ENCODE results near the gene PRSS33. TPM values are rescaled to one million over a fixed set of nuclear protein-coding genes. Genes with fewer than 3 reads are reported as not detected.
A peak's percentile ranks its signal among the peaks of the same experiment; 100 is the strongest.

The PRSS33 gene
- total RNA-seq, 2 experiments from 2014 or later: not detected

GRCh38 chr16:2777231-2777902 is 10.0 kb downstream of the PRSS33 start, which contains the start of gene ELOB:
ELOB (minus strand) TSS chr16:2777280; CDS start chr16:2777239, 41 bp downstream.
- CTCF ChIA-PET: interaction anchor here (0.7 to 2.7 kb wide), 2 partner anchors 91 to 142 kb away, joined by 3 to 14 read pairs; no protein-coding TSS in a partner anchor
- Mint-ChIP-seq H3K27ac (peak within 1 kb of the TSS; percentile 98), H3K4me1 (ENCODE audit: low read depth) (peaks cover 31% of the 10 kb centered on the region), H3K27me3 (no peaks in the 10 kb centered on the region), H3K4me3 (peak within 1 kb of the TSS; percentile 96), H3K9me3 (no peaks in the 10 kb centered on the region), H3K36me3 (peaks cover 12% of the 10 kb centered on the region)
- intact Hi-C loops (cut with micrococcal nuclease): loop anchor here (1.0 to 5.0 kb wide), 3 partner anchors 25 to 95 kb away; partner anchors contain the start of genes KCTD5 and SRRM2
- POLR2A ChIA-PET: interaction anchor here (0.6 to 3.6 kb wide), 5 partner anchors 10 to 91 kb away, joined by 4 to 19 read pairs (median 5); partner anchors contain the start of genes PRSS33 and SRRM2
- DNase-seq: peak; percentile 93

GRCh38 chr16:2776500-2777139 is 10.7 kb downstream of the PRSS33 start:
- H3K27me3 Mint-ChIP-seq: no peaks in the 10 kb centered on the region
- H3K9me3 Mint-ChIP-seq: no peaks in the 10 kb centered on the region
- H3K4me3 Mint-ChIP-seq: peak overlapping the region; percentile 94
- ChIA-PET POLR2A (interaction anchor here (1.0 to 3.6 kb wide), 5 partner anchors 11 to 106 kb away, joined by 3 to 19 read pairs (median 3); partner anchors contain the start of genes FLYWCH2, PRSS33 and SRRM2), CTCF (interaction anchor here (1.7 to 2.7 kb wide), 2 partner anchors 92 kb away, joined by 9 to 14 read pairs; no protein-coding TSS in a partner anchor)
- H3K36me3 Mint-ChIP-seq: peaks cover 15% of the 10 kb centered on the region
- intact Hi-C loops (cut with micrococcal nuclease): loop anchor here (1.0 to 5.0 kb wide), 3 partner anchors 24 to 94 kb away; partner anchors contain the start of genes KCTD5 and SRRM2
- peak; percentile 63 for DNase-seq
- H3K4me1 Mint-ChIP-seq (ENCODE audit: low read depth): peaks cover 31% of the 10 kb centered on the region
- H3K27ac Mint-ChIP-seq: peak overlapping the region; percentile 89

GRCh38 chr16:2775765-2776499 is 11.4 kb downstream of the PRSS33 start:
- Mint-ChIP-seq H3K4me1 (ENCODE audit: low read depth) (peaks cover 31% of the 10 kb centered on the region), H3K27me3 (no peaks in the 10 kb centered on the region), H3K36me3 (peaks cover 20% of the 10 kb centered on the region), H3K9me3 (no peaks in the 10 kb centered on the region), H3K4me3 (peak overlapping the region; percentile 94), H3K27ac (peak overlapping the region; percentile 89)
- ChIA-PET CTCF (interaction anchor here (1.7 kb wide), 1 partner anchor 92 kb away, joined by 9 read pairs; no protein-coding TSS in a partner anchor), POLR2A (interaction anchor here (1.0 to 3.6 kb wide), 4 partner anchors 12 to 107 kb away, joined by 3 to 19 read pairs (median 3); partner anchors contain the start of genes FLYWCH2 and SRRM2)
- no peak for DNase-seq
- intact Hi-C loops (cut with micrococcal nuclease): loop anchor here (5.0 kb wide), 2 partner anchors 91 to 94 kb away; partner anchors contain the start of gene KCTD5

GRCh38 chr16:2775131-2775716 is 12.1 kb downstream of the PRSS33 start:
- intact Hi-C loops (cut with micrococcal nuclease): loop anchor here (5.0 kb wide), 2 partner anchors 92 to 93 kb away; partner anchors contain the start of gene KCTD5
- H3K4me1 Mint-ChIP-seq (ENCODE audit: low read depth): peaks cover 31% of the 10 kb centered on the region

GRCh38 chr16:2774161-2774891 is 13.0 kb downstream of the PRSS33 start:
- intact Hi-C loops (cut with micrococcal nuclease): no loop called here
- Mint-ChIP-seq H3K4me1 (ENCODE audit: low read depth) (peaks cover 31% of the 10 kb centered on the region), H3K9me3 (no peaks in the 10 kb centered on the region), H3K4me3 (no peak overlapping the region), H3K36me3 (peaks cover 30% of the 10 kb centered on the region), H3K27me3 (no peaks in the 10 kb centered on the region), H3K27ac (no peak overlapping the region)
- POLR2A ChIA-PET: no interaction called here
- CTCF ChIA-PET: interaction anchor here (1.0 to 1.2 kb wide), 2 partner anchors 10 to 152 kb away, joined by 4 read pairs; no protein-coding TSS in a partner anchor
- no peak for DNase-seq

More at GRCh38 chr16:2775131-2775716, 12.1 kb downstream of the PRSS33 start:
- Mint-ChIP-seq H3K36me3 (peaks cover 22% of the 10 kb centered on the region), H3K9me3 (no peaks in the 10 kb centered on the region), H3K27me3 (no peaks in the 10 kb centered on the region), H3K4me3 (peak overlapping the region; percentile 48), H3K27ac (no peak overlapping the region)
- ChIA-PET CTCF (interaction anchor here (1.7 kb wide), 1 partner anchor 93 kb away, joined by 9 read pairs; no protein-coding TSS in a partner anchor), POLR2A (interaction anchor here (1.2 to 3.6 kb wide), 2 partner anchors 12 to 22 kb away, joined by 3 to 19 read pairs; partner anchors contain the start of gene SRRM2)
- no peak for DNase-seq

- H3K4me1 Mint-ChIP-seq (ENCODE audit: low read depth): peaks cover 26% of the 10 kb centered on the region
- intact Hi-C loops (cut with micrococcal nuclease): no loop called here
These were observed 14.0 kb downstream of the PRSS33 start for GRCh38 chr16:2773188-2773968.

GRCh38 chr16:2771496-2772402 is 15.6 kb downstream of the PRSS33 start:
- intact Hi-C loops (cut with micrococcal nuclease): no loop called here
- Mint-ChIP-seq H3K9me3 (no peaks in the 10 kb centered on the region), H3K27ac (no peak overlapping the region), H3K27me3 (no peaks in the 10 kb centered on the region), H3K4me1 (ENCODE audit: low read depth) (peaks cover 21% of the 10 kb centered on the region), H3K4me3 (no peak overlapping the region), H3K36me3 (peaks cover 46% of the 10 kb centered on the region)
- POLR2A ChIA-PET: interaction anchor here (0.9 kb wide), 1 partner anchor 18 kb away, joined by 3 read pairs; no protein-coding TSS in a partner anchor
- DNase-seq: no peak
- CTCF ChIA-PET: interaction anchor here (1.3 kb wide), 1 partner anchor 15 kb away, joined by 4 read pairs; no protein-coding TSS in a partner anchor

More at GRCh38 chr16:2773188-2773968, 14.0 kb downstream of the PRSS33 start:
- DNase-seq: no peak
- Mint-ChIP-seq H3K27me3 (no peaks in the 10 kb centered on the region), H3K4me3 (no peak overlapping the region), H3K36me3 (peaks cover 37% of the 10 kb centered on the region), H3K27ac (peak overlapping the region; percentile 56), H3K9me3 (no peaks in the 10 kb centered on the region)
- ChIA-PET CTCF (interaction anchor here (1.0 to 1.2 kb wide), 3 partner anchors 11 to 153 kb away, joined by 3 to 4 read pairs (median 4); no protein-coding TSS in a partner anchor), POLR2A (no interaction called here)

GRCh38 chr16:2770057-2770951 is 17.1 kb downstream of the PRSS33 start:
- no peak overlapping the region for H3K4me3 Mint-ChIP-seq
- CTCF ChIA-PET: no interaction called here

GRCh38 chr16:2769675-2770056 is 17.7 kb downstream of the PRSS33 start:
- ChIA-PET CTCF (no interaction called here), POLR2A (no interaction called here)
- peaks cover 7% of the 10 kb centered on the region for H3K4me1 Mint-ChIP-seq (ENCODE audit: low read depth)
- H3K4me3 Mint-ChIP-seq: no peak overlapping the region
- no peaks in the 10 kb centered on the region for H3K27me3 Mint-ChIP-seq
- peaks cover 65% of the 10 kb centered on the region for H3K36me3 Mint-ChIP-seq
- no peak for DNase-seq
- no peak overlapping the region for H3K27ac Mint-ChIP-seq
- no peaks in the 10 kb centered on the region for H3K9me3 Mint-ChIP-seq
- intact Hi-C loops (cut with micrococcal nuclease): no loop called here

More at GRCh38 chr16:2770057-2770951, 17.1 kb downstream of the PRSS33 start:
- Mint-ChIP-seq H3K27me3 (no peaks in the 10 kb centered on the region), H3K36me3 (peaks cover 59% of the 10 kb centered on the region), H3K9me3 (no peaks in the 10 kb centered on the region), H3K4me1 (ENCODE audit: low read depth) (peaks cover 9% of the 10 kb centered on the region), H3K27ac (no peak overlapping the region)
- POLR2A ChIA-PET: no interaction called here
- no peak for DNase-seq
- intact Hi-C loops (cut with micrococcal nuclease): no loop called here

All from activated CD4-positive, alpha-beta memory T cell treated with anti-CD3 and anti-CD28 coated beads for 36 hours (primary cell).